Stimulated activated CD8-positive, alpha-beta memory T cell treated with anti-CD3 and anti-CD28 coated beads, Interleukin-15, amount 100 ng/mL, for 4 hours (primary cell): ENCODE data around the gene ILK.

Source experiments
- DNase-seq, 2 donors: peaks; one replicate each; pipeline ENCODE4 v3.0.0-alpha.2; 2020; ENCODE audit warnings: low read depth in 2 of 2

The ILK gene

GRCh38 chr11:6606471-6607189, 3.1 kb downstream of the ILK start:
- no peak for DNase-seq

- no peak for DNase-seq
Measured at GRCh38 chr11:6607190-6607795, 3.7 kb downstream of the ILK start.

GRCh38 chr11:6608011-6608410, 4.4 kb downstream of the ILK start:
- DNase-seq, result no peak

GRCh38 chr11:6608726-6609501, 5.3 kb downstream of the ILK start:
- DNase-seq, result no peak

- DNase-seq, result no peak
Measured at GRCh38 chr11:6609502-6610015, 6.0 kb downstream of the ILK start.

GRCh38 chr11:6610591-6610990, 7.0 kb downstream of the ILK start:
- no peak for DNase-seq

GRCh38 chr11:6611092-6611962, 7.8 kb downstream of the ILK start:
- DNase-seq, result no peak

- no peak for DNase-seq
Measured at GRCh38 chr11:6611963-6612212, 8.3 kb downstream of the ILK start.

- DNase-seq, result peak; percentile 85 to 89
Measured at GRCh38 chr11:6612213-6613041, 8.9 kb downstream of the ILK start, which contains the start of gene TAF10. Gene TAF10, minus strand, starts transcription at chr11:6612216. Its CDS starts 27 bp downstream, at chr11:6612189.

GRCh38 chr11:6613496-6613895, 9.9 kb downstream of the ILK start:
- DNase-seq, result no peak

GRCh38 chr11:6614446-6614845, 10.9 kb downstream of the ILK start:
- DNase-seq, result no peak

GRCh38 chr11:6615046-6615445, 11.5 kb downstream of the ILK start:
- DNase-seq, result no peak

GRCh38 chr11:6615882-6616585, 12.5 kb downstream of the ILK start:
- DNase-seq, result no peak

GRCh38 chr11:6616596-6617250, 13.1 kb downstream of the ILK start:
- no peak for DNase-seq

- DNase-seq, result no peak
Measured at GRCh38 chr11:6617315-6617781, 13.8 kb downstream of the ILK start.

GRCh38 chr11:6618117-6619003, 14.8 kb downstream of the ILK start:
- DNase-seq, result peak; percentile 59 to 69

GRCh38 chr11:6619004-6619745, 15.6 kb downstream of the ILK start, which contains the start of gene TPP1:
Gene TPP1, minus strand, starts transcription at chr11:6619422. Its CDS starts 22 bp downstream, at chr11:6619400.
- DNase-seq, result peak; percentile 77 to 85

- no peak for DNase-seq
Measured at GRCh38 chr11:6620636-6621035, 17.1 kb downstream of the ILK start.
